Chondrocyte (in vitro differentiated cells): ENCODE data around the gene RFPL1. TPM values are rescaled to one million over a fixed set of nuclear protein-coding genes. Genes with fewer than 3 reads are reported as not detected.
"Not testable (repeated sequence)": the region's sequence is repeated elsewhere in the genome, so short reads cannot be mapped to it uniquely, and the experiment has no call there.

Experiments used
- DNase-seq: peaks from one replicate; pipeline ENCODE4 v3.0.0; 2021; ENCODE audit warnings: mixed read lengths, low spot score
- H3K27ac Mint-ChIP-seq: one replicate; pipeline ENCODE4 v1.8.0; 2021; ENCODE audit warnings: mild to moderate bottlenecking, moderate library complexity, mixed read lengths; ENCODE audit not compliant: unreplicated experiment
- H3K27me3 Mint-ChIP-seq: 2 replicates; pipeline ENCODE4 v1.8.0; 2021; ENCODE audit warnings: low read depth, mixed read lengths
- H3K36me3 Mint-ChIP-seq: 2 replicates; pipeline ENCODE4 v1.8.0; 2021; ENCODE audit warnings: low read depth, mixed read lengths
- H3K4me1 Mint-ChIP-seq: 2 replicates; pipeline ENCODE4 v1.8.0; 2021; ENCODE audit warnings: low read depth, mild to moderate bottlenecking, mixed read lengths
- H3K4me3 Mint-ChIP-seq: one replicate; pipeline ENCODE4 v1.8.0; 2021; ENCODE audit warnings: mild to moderate bottlenecking, moderate library complexity, mixed read lengths; ENCODE audit not compliant: unreplicated experiment
- H3K9me3 Mint-ChIP-seq: 2 replicates; pipeline ENCODE4 v1.8.0; 2021; ENCODE audit warnings: low read depth, mixed read lengths
- total RNA-seq: library from RNA; stranded (reverse); gene quantifications from 3 replicates; pipeline ENCODE4 v1.2.1, GENCODE V29; 2021
- TF ChIP-seq, protein P1 (sequence below): fragments of 200-600 bp; sonication (generic); IDR thresholded peaks from 2 replicates; pipeline ENCODE4 v1.5.0; 2021; ENCODE audit warnings: antibody characterized with exemption, mild to moderate bottlenecking, moderate library complexity

RFPL1 gene
- total RNA-seq, 1 donor from 2014 or later: not detected

GRCh38 chr22:29412772-29413171 is 25.6 kb upstream of the RFPL1 start:
- not testable (repeated sequence) for H3K27ac Mint-ChIP-seq, H3K36me3 Mint-ChIP-seq

DNA sequence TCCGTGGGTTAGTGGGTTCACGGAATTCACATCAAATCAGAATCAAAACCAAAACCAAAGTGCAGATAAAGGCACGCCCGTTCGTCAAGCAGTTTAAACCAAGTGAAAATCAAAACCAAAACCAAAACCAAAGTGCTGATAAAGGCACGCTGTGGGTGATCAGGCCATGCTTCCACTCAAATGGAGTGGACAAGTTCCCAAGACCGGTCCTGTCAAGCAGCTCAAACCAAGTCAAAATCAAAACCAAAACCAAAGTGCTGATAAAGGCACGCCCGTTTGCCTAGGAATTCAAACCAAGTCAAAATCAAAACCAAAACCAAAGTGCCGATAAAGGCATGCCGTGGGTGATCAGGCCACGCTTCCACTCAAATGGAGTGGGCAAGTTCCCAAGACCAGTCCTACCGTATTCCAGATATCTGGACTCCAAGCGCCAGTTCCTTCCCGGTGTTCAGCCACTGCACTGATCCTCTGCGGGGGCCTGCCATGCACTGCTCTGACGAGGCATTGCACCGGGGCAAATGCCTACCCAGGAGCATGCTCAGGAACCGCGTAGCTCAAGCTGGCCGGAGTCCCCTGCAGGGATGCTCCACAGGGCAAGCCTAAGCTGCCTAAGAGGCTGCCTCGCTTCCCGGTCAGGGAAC is 23.3 kb upstream of the RFPL1 start:
- H3K4me1 Mint-ChIP-seq: peaks cover 11% of the 10 kb centered on the region
- not testable (repeated sequence) for H3K36me3 Mint-ChIP-seq, H3K4me3 Mint-ChIP-seq, DNase-seq, H3K27me3 Mint-ChIP-seq, H3K27ac Mint-ChIP-seq, H3K9me3 Mint-ChIP-seq

More at GRCh38 chr22:29412772-29413171, 25.6 kb upstream of the RFPL1 start:
- not testable (repeated sequence) for H3K9me3 Mint-ChIP-seq, H3K4me3 Mint-ChIP-seq, DNase-seq, H3K27me3 Mint-ChIP-seq
- H3K4me1 Mint-ChIP-seq: peaks cover 10% of the 10 kb centered on the region
- TF ChIP-seq, protein P1, sequence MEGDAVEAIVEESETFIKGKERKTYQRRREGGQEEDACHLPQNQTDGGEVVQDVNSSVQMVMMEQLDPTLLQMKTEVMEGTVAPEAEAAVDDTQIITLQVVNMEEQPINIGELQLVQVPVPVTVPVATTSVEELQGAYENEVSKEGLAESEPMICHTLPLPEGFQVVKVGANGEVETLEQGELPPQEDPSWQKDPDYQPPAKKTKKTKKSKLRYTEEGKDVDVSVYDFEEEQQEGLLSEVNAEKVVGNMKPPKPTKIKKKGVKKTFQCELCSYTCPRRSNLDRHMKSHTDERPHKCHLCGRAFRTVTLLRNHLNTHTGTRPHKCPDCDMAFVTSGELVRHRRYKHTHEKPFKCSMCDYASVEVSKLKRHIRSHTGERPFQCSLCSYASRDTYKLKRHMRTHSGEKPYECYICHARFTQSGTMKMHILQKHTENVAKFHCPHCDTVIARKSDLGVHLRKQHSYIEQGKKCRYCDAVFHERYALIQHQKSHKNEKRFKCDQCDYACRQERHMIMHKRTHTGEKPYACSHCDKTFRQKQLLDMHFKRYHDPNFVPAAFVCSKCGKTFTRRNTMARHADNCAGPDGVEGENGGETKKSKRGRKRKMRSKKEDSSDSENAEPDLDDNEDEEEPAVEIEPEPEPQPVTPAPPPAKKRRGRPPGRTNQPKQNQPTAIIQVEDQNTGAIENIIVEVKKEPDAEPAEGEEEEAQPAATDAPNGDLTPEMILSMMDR: peak; percentile 58

DNA sequence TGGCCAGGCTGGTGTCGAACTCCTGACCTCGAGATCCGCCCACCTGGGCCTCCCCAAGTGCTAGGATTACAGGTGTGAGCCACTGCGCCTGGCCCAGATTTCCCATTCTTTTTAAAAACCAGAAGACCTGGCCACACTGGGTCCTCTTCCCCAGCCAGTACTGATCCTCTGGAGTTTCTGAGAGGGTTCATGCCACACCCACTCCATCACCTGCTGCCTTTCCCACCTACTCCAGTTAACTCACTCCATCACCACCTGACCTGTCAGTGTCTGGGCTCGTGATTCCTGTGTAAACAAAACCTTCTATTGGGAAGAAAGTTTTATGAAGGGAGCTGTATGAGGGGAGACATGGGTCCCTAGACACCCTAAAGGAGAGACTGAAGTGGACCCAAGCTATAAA is 19.7 kb upstream of the RFPL1 start:
- H3K9me3 Mint-ChIP-seq, H3K4me3 Mint-ChIP-seq, H3K27ac Mint-ChIP-seq, DNase-seq, H3K27me3 Mint-ChIP-seq, H3K36me3 Mint-ChIP-seq: not testable (repeated sequence)
- peaks cover 11% of the 10 kb centered on the region for H3K4me1 Mint-ChIP-seq

DNA sequence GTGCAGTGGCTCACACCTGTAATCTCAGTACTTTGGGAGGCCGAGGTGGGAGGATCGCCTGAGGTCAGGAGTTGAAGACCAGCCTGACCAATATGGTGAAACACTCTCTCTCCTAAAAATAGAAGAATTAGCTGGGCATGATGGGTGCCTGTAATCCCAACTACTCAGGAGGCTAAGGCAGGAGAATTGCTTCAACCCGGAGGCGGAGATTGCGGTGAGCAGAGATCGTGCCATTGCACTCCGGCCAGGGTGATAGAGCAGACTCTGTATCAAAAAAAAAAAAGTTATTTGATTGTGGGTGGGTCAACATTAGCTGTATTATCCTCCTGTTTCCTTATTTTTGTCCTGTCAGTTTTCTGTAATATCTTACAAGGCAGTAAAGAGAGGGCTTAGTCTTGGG is 11.9 kb upstream of the RFPL1 start:
- peaks cover 24% of the 10 kb centered on the region for H3K27me3 Mint-ChIP-seq
- no peaks in the 10 kb centered on the region for H3K4me1 Mint-ChIP-seq
- no peak overlapping the region for H3K4me3 Mint-ChIP-seq
- H3K9me3 Mint-ChIP-seq: no peaks in the 10 kb centered on the region
- no peaks in the 10 kb centered on the region for H3K36me3 Mint-ChIP-seq
- DNase-seq: no peak
- H3K27ac Mint-ChIP-seq: no peak overlapping the region
- TF ChIP-seq, protein P1: no peak

DNA sequence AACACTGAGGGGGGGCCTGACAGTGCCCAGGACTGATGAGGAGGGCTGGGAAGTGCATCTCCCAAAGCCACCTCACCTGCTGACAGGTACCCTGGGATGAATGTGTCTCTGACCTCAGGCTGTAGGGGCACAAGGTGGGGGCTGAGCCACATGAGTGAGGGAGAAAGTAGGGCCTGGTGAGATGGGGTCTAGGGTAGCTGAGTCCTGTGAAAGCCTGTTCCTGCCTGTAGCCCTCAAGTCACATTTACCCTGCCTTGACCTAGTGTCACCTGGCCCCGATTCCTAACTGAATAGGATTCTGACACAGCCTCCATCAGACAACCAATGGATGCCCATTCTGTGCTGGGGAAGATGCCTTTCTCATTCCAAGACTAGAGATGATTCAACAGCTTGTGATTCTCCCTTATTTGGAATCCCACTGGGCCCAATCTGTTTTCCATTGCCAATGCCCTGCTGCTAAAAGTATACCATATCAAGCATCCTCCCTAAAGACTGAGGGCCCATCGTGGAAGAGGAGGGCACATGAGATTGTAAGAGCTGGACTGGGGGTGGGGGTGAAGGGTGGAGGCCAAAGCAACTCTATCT is 11.1 kb upstream of the RFPL1 start:
- no peak for DNase-seq
- no peak overlapping the region for H3K4me3 Mint-ChIP-seq
- peaks cover 28% of the 10 kb centered on the region for H3K27me3 Mint-ChIP-seq
- no peaks in the 10 kb centered on the region for H3K36me3 Mint-ChIP-seq
- H3K9me3 Mint-ChIP-seq: no peaks in the 10 kb centered on the region
- TF ChIP-seq, protein P1: no peak
- H3K4me1 Mint-ChIP-seq: no peaks in the 10 kb centered on the region
- no peak overlapping the region for H3K27ac Mint-ChIP-seq

GRCh38 chr22:29431986-29432385 is 6.4 kb upstream of the RFPL1 start:
- H3K27me3 Mint-ChIP-seq: peaks cover 33% of the 10 kb centered on the region
- H3K4me3 Mint-ChIP-seq: no peak overlapping the region
- no peaks in the 10 kb centered on the region for H3K36me3 Mint-ChIP-seq

More at GRCh38 chr22:29431986-29432385, 6.4 kb upstream of the RFPL1 start:
- H3K9me3 Mint-ChIP-seq: no peaks in the 10 kb centered on the region
- DNase-seq: no peak
- TF ChIP-seq, protein P1: no peak
- H3K27ac Mint-ChIP-seq: no peak overlapping the region
- peaks cover 9% of the 10 kb centered on the region for H3K4me1 Mint-ChIP-seq
